GM19025 (cell line): ENCODE data around the gene LPAR3.

Experiments
- ATAC-seq: cut with Tn5 transposase; IDR thresholded peaks from one replicate; pipeline ENCODE4 v1.9.1; 2021; ENCODE audit warnings: mild to moderate bottlenecking, low read depth, moderate library complexity; ENCODE audit not compliant: unreplicated experiment

The LPAR3 gene

DNA sequence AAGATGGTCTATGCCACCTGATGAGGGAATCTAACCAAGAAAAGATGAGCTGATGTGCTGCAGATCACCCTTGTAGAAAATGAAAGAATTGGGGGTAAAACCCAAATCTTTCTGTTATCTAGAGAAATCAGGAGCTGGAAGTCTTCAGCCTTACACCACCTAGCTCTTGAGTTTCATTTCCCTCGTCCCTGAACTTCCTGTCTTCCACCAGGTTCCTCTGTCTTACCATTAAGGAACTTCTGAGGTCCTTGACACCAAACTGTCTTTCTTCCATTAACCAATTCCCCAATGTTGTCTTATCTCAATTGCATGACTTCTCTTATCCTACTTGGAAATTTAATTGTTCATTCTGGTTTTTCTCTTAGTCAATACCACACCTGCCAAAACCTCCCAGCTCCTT lies 31.5 kb downstream of the LPAR3 start:
- no peak for ATAC-seq

DNA sequence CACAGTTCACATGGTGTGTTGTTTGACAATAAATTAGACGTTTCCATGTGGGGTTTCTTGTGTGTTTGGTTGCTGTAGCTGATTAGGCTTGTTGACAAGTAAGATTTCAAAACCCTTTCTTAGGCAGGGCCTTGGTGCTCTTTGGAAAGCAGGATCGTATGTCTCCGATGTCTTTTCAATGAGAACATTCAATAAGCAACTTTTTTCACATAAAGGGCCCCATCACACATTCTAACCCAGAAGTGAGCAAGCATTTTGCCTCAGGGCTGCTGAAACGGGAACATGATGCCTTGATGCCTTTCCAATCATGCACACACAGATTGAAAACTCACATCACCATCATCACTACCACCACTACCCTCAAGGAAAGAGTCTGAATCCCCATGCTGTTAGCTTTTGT lies 33.1 kb downstream of the LPAR3 start:
- no peak for ATAC-seq

DNA sequence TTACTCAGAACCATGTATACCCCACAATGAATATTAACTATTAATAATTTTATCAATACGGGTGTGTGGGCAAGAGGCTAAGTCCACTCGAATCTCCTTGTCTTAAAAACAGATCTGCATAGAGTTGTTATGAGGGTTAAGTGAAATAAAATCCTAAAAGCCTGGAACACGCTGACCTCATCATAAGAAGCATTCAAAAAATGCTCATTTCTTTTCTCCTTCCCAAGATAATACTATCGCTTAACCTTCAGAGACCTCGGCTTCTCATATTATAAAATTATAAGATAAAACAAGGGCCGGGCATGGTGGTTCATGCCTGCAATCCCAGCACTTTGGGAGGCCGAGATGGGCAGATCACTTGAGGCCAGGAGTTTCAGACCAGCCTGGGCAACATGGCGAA lies 35.1 kb downstream of the LPAR3 start:
- ATAC-seq = no peak

DNA sequence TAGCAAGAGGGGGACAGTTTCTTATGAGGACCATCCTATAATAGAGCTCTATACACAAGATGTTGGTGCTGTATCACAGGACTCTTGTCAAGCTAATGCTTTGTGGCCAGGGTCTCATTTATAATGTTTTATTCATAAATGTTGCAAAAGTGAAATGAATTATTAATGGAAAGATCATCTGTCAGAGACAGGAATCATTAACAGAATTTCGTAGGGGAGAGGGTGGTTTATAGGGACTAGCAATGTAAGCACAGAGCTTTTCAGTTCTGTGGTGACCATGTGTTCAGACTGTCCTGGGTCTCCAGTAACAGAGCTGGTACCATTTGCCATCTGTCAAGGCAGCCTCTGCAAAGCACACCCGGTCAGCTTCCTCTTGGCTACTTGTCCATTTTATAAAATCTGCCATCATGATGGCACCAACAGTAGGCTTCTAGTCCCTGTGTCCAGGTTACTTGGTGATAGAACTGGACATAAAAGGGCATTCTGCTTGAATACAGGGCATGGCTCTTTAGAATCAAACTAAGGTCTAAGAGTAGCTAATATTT lies 36.2 kb downstream of the LPAR3 start:
- ATAC-seq = no peak

DNA sequence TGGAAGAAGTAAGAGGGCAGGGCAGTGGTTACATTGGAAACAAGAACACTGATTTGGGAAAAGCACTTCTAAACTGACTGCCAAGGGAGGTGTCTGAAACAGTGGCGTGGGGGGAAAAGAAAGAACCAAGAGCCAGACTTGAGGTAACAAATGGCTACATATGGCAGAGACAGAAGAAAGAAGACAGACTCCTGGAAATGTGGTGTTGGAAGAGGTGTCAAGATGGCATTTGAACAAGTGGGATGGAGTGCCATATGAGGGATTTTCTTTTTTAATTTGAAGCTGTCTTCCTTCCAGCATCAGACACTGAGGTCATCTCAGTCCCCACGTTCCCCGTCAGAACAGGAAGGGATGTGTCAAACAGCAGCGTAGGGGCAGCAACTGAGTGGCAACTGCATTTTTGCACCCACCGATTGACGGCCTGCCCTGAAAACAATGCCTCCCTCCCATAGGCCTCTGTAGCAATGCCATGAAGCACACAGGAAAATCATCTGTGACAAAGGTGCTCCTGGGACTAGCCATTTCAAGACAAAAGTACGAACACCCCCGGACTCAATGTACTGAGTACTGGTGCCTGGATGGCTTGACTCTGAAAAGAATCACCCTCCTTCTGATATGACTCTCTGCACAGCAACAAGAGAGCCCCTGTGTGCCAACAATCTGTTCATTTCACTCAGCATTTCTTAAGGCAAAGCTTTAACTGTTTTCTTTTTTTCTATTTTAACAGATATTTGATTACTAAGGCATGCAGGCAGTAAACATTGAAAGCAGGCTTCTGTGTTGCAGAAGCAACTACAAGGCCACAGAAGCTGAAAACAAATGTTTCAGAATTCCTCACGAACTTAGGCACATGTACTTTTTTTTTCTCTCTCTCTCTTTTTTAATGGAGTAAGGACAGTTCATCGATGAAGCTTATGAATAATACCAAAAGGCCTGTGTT lies 37.0 kb downstream of the LPAR3 start:
- no peak for ATAC-seq

DNA sequence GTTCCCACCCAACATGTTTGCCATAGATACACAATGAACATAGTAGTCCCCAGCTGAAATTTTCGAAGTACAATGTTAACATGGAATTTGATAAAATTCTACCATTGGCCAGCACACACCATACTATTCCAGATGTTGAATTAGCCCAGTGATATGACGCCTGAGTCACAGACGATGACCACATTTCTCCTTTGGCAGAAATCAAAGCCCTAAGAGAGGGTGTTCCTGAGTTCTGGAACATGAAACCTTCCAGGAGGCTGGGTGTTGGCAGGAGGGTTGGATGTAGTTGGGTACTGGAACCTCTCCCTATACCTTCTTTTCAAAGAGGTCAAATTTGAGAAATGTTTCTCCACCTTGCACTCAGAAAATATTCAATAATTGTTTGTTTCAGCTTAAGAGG lies 37.8 kb downstream of the LPAR3 start:
- no peak for ATAC-seq

DNA sequence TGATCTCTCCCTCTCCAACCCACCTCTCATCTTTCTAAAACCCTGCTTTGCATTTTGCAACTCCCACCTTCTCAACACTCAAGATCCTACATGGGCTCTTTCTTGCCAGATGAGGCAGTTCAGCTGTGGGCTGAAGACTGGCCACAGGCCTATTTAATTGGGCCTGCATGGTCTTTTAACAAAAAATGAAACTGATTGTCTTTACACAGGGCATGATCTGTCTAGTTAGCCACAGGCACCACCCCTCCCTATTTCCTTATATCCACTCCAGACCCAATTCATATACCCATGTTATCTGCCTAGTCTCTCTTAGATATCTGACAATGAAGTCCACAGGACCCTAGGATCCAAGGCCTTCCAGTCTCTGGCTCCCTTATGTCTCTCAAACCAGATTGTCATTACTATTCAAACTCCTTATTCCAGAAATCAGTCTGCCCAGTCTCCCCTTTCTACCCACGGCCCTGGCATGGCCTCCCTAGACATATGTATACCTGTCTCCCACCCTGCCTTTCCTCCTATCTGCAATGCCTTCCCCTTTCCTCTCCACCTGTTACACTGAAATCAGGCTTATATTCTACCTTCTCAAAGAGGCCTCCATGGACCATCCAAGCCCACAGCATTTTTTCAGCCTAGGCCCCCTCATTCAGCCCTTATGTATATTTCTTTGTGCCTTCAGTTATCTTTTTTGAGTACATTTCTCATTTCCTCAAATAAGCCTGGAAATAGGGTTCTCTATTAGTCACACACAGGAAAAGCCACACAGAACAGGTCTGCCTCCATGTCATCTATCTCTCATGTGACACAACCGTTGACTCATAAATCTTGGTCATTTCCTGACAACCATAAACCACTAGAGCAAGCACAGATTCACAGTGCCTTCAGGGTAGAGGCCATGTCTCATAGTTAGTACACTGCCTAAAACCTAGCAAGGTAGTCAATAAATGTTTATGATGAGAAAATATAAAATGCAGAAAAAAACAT lies 39.0 kb downstream of the LPAR3 start:
- ATAC-seq = peak; percentile 89

DNA sequence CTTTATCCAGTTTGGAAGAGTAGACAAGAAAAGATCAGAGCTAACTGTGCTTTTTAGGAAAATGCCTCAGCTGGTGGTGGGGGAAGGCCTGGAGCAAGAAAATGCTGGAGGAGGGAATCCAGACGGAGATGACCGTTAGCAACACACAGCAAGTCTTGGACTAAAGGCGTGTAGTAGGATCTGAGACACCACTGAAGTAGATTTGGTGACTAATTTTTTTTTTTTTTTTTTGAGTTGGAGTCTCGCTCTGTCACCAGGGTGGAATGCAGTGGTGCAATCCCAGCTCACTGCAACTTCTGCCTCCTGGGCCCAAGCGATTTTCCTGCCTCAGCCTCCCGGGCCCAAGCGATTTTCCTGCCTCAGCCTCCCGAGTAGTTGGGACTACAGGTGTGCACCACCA lies 41.2 kb downstream of the LPAR3 start:
- ATAC-seq = no peak

DNA sequence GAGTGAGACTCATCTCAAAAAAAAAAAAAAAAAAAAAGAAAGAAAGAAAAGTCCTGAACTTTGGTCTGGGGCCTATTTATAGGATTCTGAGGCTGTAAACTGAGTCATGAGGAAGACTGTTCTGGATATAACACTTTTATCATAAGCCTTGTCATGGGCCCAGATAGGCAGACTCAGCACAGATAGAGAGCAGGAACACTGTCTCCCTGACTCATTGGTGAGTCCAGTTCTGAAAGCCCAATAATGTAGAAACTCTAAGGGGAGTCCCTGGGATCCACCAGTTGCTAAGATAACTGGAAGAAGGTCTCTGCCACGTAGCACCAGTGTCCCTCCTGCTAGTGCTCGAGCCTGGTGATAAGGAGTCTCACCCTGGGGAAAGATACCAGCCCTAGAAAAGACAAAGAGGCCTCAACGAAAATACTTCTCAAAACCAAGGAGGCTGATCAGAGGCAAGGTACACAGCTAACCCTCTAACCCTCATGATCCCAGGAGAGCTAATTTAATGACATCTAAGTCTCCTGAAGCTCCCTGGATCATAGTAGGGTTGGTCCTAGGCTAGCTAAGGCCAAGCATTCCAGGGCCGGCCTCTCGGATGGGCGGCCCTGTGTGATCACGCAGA lies 43.5 kb downstream of the LPAR3 start:
- ATAC-seq = no peak

DNA sequence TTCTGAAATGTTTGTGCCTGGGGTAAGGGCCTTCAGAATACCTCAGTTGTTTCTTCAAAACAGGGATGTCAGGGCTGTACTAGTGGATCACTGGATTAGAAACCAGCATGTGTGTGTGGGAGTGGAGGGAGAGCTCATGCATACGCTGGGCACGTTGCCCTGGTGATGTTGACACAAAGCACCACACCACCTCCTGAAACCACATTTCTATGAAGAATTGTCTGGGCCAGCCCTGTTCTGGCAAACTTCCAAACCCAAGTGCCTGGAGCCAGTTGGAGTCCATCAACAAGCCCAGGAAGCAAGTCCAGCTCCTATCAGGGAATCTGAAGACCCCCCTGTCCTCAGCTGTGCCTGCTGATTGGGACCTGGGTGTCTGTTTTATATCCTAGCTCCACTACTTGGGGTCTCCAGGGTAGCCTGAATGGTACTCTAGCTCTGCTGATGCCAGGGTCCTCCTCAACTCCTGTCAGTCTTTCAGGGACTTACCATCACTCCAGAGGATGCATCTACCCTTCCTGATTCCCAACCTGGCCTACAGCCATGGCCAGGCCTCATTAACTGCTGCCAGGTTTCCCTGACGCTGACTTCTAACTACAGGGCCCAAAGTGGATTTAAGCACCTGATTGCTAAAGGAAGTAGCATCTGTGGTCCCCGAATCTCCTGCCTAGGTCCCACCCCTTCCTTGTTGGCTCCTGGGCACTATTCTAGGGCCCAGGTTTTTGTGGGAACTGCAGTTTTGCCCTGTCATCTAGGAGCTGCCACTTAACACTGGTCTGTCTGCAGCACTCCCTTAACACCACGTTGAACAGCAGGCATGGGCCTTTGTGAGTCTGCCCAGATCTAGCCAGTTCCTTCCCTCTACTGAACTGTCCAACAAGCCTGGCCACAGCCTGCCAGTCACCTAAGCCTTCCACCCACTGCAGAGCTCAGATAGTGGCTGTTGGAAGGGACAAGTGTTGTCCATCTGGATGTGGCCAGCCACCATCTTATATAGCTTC lies 45.5 kb downstream of the LPAR3 start:
- no peak for ATAC-seq

DNA sequence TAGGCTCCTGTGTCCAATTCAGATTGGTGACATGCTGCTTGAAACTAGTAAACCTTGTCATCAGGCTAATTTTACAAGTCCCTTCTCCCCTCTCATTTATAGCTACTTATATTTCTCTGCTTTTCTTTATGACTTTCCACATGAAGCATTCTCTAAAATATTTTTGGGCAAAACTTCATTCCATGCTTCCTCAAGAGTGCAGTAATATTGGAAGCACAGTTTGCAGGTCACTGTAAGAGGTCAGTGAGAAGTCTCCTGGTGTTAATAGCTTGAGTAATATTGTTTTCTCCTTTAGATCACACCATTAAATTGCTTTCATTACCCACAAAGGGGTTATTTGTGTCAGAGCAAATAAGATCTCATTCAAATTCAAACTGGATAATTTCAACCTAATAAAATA lies 46.6 kb downstream of the LPAR3 start:
- no peak for ATAC-seq

DNA sequence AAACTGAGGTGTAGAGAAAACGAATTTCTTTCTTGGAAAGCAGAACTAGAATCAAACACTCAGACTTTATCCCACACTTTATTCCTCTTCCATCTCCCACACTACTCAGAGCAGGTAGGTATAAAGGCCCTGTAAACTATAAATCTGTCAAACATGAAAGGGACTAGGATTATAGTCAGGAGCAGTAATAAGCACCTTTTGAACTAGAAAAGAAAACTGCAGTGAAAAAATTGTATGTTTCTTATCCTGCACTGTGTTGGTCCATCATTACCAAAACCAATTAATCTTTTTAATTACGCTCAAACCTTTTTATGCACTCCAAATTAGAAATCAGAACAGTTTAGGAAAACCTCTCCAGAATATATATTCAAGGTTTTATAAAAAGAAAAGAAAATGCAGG lies 47.6 kb downstream of the LPAR3 start:
- ATAC-seq = no peak

DNA sequence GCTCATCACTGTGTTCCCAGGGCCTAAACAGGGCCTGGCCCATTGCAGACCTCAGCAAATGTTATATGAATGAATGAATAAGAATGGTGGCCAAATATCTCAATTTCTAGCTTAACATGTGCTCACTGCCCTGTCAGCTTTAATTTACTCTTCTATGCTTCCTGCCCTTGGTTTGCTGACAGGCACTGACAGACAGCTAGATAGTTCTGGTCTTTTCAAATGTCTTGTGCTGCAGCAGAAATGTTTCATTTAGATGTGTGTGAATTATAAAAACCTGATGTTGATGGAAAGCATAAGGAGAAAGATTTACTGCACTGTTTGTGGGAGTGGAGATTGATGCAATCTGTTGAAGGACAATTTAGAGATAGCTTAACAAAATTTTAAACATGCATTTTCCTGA lies 48.9 kb downstream of the LPAR3 start:
- no peak for ATAC-seq

DNA sequence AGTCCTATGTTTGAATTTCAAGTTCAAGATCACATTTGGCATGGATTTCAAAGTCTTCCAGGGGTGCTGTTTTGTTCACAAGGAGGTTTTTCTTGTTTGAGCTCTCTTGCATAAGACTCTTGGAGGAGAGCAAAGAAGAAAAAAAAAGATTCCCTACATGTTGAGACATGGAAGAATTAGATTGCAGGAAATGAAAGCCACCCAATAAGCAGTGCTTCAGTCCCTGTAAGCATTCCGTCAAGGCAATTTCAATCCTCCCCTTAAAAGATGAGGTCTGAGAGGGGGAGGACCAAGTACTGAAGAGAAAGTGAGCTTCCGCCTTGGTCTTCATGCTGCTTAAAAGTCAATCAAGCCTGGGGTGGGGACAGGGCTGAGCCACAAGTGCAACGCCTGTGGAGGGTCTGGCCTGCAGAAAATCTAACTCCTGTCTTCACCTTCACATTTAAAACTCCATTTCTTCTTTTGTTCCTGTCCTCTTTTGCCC lies 50.2 kb downstream of the LPAR3 start:
- no peak for ATAC-seq

DNA sequence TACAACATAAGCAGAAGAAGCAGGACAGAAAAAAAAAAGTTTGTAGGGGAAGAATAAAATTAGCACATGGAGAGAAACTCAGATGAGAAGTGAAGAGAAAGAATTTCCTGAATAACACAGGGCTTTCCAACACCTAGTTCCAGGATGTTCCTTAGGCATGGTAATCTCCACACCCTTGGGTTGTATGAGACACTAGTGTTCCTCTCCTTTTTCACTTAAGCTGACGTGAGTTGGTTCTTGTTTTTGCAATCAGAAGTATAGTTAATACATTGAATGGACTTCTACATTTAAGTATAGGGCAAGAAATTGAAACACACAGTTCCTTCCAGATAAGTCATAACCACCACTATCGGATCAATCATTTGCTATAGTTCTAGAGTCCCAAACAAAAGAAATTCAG lies 51.0 kb downstream of the LPAR3 start:
- no peak for ATAC-seq

DNA sequence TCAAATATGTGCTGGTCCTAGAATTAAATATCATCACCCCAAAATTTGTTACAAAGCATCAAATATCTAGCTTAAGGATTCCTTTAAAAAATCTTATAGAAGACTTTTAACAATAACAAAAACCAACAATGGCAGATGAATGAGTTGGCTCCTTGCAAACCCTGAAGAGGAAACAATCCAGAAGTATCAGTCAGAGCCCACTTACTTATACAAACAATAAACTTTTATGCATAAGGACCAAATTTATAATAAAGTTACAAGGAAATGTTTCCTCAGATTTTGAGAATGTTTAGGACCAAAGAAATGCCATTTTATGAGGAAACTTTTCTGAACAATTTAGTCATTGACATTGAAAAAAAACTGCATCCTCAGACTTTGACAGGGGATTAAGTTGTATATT lies 52.7 kb downstream of the LPAR3 start:
- no peak for ATAC-seq

DNA sequence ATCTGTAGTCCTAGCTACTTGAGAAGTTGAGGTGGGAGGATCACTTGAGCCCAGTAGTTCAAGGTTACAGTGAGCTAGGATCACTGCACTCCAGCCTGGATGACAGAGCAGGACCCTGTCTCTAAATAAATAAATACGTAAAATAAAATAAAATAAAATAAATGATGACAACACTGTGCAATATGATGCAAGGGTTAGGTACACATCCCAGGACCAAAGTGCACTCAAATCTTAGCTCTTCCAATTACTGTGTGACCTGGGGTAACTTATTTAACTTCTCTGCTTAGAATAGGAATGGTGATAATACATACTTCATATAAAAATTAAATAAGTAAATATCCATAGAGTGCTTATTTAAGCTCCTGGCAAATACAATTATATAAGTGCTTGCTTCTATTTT lies 53.5 kb downstream of the LPAR3 start:
- ATAC-seq = no peak

DNA sequence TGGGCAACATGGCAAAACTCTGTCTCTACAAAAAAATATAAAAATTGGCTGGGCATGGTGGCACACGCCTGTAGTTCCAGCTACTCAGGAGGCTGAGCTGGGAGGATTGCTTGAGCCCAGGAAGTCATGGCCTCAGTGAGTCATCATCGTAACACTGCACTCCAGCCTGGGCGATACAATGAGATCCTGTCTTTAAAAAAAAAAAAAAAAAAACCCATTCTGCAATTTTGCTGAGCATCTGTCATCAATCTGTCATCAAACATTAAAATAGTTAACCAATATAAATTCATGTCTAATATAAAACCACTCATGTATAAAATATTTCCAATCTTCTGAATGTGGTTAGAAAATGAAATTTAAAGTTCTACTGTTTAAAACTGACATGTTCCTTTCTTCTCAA lies 56.9 kb downstream of the LPAR3 start:
- no peak for ATAC-seq

DNA sequence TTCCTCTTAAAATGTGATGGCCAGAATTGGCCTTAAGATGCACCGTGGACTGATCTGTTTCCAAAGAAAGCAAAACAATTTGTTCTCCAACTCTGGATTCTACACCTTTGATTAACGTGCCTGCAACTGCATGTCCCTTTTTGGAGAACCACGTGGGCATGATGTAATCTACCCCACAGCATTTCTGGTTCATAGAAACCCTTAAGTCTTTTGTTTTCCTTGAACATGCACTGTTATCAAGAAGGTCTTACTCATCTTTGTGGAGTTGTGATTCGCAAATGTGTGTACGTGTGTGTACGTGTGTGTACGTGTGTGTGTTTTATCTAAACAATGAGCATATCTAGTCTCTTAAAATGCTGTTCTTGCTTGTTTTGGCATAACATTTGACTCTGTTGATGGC lies 57.8 kb downstream of the LPAR3 start:
- ATAC-seq = no peak
